HG02588 (cell line): ENCODE measurements around the gene CD7.
A peak's percentile ranks its signal among the peaks of the same experiment; 100 is the strongest.

Experiments used
- ATAC-seq: cut with Tn5 transposase; IDR thresholded peaks from one replicate; pipeline ENCODE4 v1.9.1; 2021; ENCODE audit warnings: mild to moderate bottlenecking, moderate library complexity; ENCODE audit not compliant: unreplicated experiment

Gene CD7

DNA sequence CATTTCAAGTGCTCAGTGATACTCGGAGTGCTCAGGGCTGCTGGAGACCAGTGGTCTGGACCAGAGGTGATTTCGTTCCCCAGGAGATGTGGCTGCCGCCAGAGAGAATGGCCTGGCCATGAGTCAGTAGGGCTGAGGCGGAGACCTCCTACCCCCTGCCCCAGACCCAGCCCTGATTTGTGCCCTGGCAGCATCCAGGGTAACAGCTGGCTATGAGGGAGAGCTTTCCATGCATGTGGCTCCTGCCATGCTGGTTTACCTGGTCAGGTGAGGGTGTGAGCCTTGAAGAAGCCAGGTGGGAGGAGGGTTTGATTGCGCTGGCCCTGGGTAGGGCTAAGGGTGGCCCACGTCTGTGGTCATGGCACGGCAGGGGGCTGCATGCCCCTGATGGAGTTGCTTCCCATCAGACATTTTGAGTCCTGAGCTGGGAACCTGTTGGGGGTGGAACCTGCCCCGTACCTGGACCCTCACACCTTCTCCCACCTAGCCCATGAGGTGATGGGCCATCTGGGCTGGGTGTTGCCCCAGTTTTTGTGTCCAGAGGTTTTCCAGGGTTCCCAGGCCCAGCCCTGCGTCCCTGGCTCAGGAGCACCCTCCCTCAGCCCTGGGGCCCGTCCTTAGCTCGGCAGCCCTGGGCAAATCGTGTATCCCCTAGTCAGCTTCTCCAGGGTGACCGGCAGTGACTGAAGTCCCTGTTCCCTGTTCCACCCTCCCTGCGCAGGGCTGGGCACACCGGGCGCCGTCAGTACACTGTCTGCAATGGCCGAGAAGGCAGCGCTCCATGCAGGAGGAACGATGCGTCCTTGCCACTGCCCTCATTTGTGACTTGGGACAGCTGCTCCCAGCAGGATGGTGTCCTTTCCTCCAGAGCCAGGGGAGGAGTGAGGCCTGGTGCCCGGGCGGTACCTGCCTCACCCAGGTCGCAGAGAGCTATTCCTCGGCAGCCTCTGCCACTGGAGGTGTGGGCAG, 34.9 kb downstream of the CD7 start:
- ATAC-seq, result no peak

GRCh38 chr17:82281502-82282238, 35.7 kb downstream of the CD7 start:
- no peak for ATAC-seq

GRCh38 chr17:82281076-82281475, 36.3 kb downstream of the CD7 start:
- ATAC-seq, result no peak

GRCh38 chr17:82280537-82280936, 36.9 kb downstream of the CD7 start:
- no peak for ATAC-seq

GRCh38 chr17:82278786-82279391, 38.5 kb downstream of the CD7 start:
- no peak for ATAC-seq

DNA sequence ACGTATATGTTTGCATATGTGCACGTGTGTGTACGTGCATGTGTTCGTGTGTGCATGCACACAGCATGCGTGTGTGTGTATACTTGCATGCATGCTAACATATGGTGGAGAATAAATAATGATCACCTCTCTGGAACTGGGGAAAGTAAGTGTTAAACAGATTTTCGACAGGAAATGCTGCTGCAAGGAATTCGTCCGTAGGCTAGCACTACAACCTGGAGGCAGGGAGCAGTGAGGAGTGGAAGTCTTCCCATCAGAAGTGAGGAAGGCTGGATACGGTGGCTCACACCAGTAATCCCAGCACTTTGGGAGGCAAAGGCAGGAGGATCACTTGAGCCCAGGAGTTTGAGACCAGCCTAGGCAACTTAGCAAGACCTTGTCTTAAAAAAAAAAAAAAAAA, 39.1 kb downstream of the CD7 start:
- no peak for ATAC-seq

GRCh38 chr17:82277851-82278250, 39.6 kb downstream of the CD7 start:
- no peak for ATAC-seq

DNA sequence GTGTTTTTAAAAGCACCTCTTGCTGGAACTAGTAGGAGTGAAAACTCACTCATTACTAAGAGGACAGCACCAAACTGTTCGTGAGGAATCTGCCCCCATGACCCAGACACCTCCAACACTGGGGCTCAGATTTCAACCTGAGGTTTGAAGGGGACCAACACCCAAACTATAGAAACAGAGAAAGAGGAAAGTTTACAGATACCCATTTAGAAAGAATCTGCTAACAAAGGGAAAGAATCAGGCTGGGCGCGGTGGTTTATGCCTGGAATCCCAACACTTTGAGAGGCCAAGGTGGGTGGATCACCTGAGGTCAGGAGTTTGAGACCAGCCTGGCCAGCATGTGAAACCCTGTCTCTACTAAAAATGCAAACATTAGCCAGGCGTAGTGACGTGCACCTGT, 40.5 kb downstream of the CD7 start:
- ATAC-seq, result no peak

DNA sequence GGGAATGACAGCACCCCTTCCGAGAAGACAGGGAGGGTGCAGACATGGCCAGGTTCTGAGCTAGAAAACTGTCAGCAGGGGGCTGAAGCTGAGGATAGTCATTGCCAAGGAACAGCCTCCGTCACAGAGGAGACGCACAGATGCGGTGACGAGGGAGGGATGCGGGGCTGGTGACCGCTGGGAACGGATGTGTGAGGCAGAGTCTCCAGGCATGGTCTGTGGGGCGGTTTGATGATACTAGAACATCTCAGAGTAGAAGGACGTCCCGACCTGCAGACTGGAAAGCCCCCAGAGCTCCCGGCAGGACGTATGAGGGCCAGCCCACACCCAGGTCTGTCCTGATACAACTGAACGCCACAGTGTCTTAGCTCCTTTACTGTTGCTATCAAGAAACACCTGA, 42.1 kb downstream of the CD7 start:
- ATAC-seq, result no peak

- no peak for ATAC-seq
Measured at GRCh38 chr17:82274134-82275020, 43.0 kb downstream of the CD7 start.

- ATAC-seq, result peak; percentile 66
Measured at GRCh38 chr17:82273327-82274133, 43.9 kb downstream of the CD7 start, which contains the start of gene CSNK1D. CSNK1D (minus strand) TSS chr17:82273700; CDS start chr17:82273381, 319 bp downstream.

DNA sequence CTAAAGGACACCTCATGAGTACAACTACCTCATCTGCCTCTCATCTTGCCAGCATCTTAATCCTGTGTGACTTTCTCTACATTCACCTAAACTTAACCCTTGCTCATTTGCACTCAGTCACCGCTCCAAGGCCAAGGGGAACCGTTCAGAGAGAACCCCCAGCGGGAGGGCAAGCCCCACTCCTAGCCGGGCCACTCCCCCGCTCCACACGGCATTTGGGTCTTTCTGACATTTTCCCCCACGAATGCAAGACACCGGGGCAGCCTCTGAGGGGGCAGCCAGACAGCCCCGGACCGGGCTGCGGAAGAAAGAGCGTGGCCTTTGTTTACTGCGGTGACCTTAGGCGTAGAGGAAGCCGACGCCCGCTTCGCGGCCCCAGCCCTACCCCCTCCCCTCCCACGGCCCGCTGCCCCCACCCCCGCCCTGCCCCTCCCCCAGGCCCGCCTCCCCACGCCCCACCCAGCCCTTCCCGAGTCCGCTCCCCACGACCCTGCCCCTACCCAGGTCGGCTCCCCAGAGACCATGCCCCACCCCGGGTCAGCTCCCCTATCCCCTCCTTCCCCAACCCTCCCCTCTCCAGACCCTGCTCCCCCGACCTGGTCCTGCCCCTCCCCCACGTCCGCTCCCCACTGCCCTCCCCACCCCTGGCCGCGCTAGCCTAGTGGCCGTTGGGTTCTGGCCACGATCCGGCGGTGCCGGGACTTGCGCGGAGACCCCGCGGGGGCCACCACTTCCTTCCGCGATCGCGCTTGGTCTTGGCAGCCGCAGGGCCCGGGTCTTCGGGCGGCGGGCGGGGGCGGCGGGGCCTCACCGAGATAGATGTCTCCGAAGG, 44.7 kb downstream of the CD7 start:
- ATAC-seq, result no peak

GRCh38 chr17:82271401-82271800, 46.0 kb downstream of the CD7 start:
- ATAC-seq, result no peak

GRCh38 chr17:82270651-82271050, 46.8 kb downstream of the CD7 start:
- ATAC-seq, result no peak

GRCh38 chr17:82269882-82270500, 47.4 kb downstream of the CD7 start:
- ATAC-seq, result no peak

DNA sequence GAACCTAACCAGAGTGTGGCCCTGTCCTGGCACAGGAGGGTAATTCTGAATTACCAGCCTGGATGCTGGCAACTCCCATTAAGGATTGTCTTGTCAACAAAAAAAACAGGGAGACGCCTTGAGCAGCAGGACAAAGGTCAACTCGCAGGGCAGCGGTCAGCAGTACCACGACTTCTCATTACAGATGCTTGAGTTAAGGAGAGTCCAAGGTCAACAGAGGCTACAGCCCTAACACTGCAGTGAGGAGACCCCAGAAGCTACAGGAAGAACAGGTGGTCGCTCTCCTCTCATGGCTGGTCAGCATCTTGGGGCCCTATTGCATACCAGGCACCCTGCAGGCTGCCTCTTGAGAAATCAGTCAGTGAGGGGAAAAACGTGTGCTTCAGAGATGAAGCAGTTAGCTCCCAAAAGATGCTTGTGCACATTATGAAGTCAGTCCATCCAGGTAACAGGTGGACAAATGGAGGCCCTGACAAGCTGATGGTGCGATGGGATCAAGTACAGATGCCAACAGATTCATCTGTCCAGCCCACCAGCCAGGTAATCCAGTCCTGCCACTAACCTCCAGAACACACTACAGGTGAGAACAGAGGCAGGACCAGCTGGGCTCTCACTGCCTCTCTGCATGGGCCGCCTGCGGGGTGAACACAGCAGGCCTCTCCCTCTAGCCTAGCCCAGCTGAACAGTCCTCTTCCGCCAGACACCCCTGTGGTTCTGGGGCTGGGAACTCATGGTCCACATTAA, 48.1 kb downstream of the CD7 start:
- no peak for ATAC-seq

DNA sequence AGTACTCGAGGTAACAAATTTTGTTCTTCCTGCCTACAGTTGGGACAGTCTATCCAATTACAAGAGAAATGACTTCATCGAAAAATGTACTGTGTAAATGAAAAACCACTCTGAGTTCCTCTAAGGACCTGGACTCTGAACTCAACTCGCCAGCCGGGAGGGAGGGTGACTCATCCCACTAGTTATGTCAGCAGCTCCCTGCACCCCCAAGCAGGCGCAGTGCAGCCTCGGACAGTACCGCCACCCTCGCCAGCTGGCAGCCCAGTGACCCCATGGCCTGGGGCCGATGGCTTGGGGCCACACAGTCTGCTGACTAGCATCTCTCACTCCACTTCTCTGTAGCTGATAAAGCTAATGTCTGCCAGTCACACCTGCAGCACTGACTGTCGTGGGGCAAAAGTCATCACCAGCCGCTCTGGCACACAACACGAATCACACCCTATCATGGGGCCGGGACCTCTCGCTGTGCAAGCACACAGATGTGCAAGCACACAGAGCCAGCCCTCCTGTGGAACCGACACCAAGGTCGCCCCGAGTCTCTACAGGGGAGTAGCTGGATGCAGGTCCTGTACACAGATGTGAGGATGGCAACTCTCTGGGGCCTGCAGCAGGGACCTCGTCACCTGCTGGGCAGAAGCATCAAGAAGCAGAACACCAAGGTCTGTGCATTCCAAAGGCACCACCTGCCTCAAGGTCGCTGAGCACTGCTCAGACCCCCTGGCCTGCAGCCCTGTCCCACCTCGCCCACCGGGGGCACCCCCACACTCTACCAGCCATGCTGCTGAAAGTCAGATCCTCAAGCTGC, 49.6 kb downstream of the CD7 start:
- no peak for ATAC-seq
